Muscle layer of colon (tissue), 2 donors: ENCODE data around the gene IGLON5.

Source experiments
- H3K27ac ChIP-seq: one replicate; pipeline ENCODE4 v1.7.0; 2013; ENCODE audit warnings: low read depth, mild to moderate bottlenecking, low read length, moderate library complexity
- H3K27me3 ChIP-seq, 2 donors: one replicate each; pipeline ENCODE4 v1.7.0; 2013; ENCODE audit warnings: low read length in 2 of 2, mild to moderate bottlenecking in 2 of 2; ENCODE audit not compliant: insufficient read depth in 2 of 2, control insufficient read depth in 1 of 2
- H3K36me3 ChIP-seq: one replicate; pipeline ENCODE4 v1.7.0; 2013; ENCODE audit warnings: mild to moderate bottlenecking, low read length; ENCODE audit not compliant: insufficient read depth
- H3K4me1 ChIP-seq: one replicate; pipeline ENCODE4 v1.7.0; 2013; ENCODE audit warnings: mild to moderate bottlenecking, low read length; ENCODE audit not compliant: insufficient read depth
- H3K4me3 ChIP-seq, 2 donors: one replicate each; pipeline ENCODE4 v1.7.0; 2013; ENCODE audit warnings: low read length in 2 of 2, low read depth in 1 of 2, mild to moderate bottlenecking in 1 of 2, moderate library complexity in 1 of 2
- H3K9ac ChIP-seq: one replicate; pipeline ENCODE4 v1.7.0; 2013; ENCODE audit warnings: low read length
- H3K9me3 ChIP-seq: one replicate; pipeline ENCODE4 v1.7.0; 2013; ENCODE audit warnings: mild to moderate bottlenecking, low read length
- donor health status: abdominal sarcoma.
- donor health status: Adenocarcinoma of cecum.

The IGLON5 gene

DNA sequence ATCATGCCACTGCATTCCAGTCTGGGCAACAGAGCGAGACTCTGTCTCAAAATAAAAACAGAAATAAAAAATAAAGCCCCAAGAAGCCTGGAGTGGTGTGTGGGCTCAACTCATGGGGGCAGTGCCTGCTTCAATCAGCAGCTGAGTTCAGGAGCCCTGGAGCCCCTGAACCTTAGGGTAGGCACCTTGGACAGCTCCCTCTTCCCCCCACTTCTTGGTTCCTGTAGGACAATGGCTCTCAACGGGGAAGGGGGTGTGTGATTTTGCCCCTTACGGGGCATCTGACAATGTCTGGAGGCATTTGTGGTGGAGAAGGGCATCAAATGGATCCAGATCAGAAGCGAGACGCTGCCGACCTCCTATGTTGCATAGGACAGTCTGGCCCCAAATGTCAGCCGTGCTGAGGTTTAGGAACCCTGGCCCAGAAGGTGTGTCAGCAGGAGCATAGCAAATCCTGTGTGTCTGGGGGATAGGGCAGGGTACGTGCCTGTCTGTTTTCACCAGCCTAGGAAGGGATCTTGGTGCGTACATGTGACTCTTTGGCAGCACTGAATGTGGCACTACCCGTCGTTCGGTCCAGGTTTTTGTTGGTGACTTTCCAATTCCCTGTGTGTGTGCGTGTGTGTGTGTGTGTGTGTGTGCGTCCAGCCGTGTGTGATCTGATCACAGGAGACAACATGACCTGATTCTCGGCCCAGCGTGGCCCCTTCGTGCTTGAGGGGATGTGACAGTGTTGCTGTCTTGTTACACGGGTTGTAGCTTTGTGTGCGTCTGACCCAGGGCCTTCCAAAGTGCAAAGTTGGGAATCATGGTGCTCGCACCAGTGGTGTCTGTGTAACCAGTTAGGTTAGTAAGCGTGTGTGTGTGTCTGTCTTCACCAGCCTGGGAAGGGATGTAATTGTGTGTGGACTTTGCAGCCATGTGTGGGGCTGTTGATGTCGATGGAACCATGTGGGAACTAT lies 7.5 kb downstream of the IGLON5 start:
- peaks cover 3% of the 10 kb centered on the region for H3K9me3 ChIP-seq

DNA sequence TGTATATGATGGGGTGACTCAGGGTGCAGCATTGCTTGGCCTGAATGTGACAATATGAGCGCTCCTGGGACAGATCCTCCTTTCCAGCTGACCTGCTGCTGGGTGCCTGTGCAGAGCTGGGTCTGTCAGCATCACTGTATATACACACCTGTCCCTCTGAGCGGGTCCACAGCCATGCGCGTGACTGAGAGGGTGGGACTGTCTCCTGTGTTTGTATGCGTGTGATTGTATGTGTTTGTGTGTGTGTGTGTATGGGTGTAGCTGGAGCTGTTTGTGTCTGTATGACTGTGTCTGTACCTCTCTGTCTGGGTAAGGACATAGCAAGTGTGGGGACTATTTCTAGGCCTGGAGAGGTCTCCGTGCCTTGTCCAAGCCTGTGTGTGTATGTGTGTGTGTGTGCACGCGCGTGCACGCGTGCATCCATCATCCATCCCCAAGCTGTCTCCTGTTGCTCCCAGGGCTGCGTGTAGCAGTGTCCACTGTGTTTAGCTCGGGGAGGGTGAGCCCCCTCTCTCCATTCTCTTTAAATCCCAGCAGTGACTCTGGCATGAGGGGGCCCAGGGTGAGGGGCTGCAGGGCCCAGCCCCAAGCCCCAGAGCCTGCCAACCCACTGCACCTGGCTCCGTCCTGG lies 8.3 kb downstream of the IGLON5 start:
- H3K4me1 ChIP-seq = no peaks in the 10 kb centered on the region
- H3K27ac ChIP-seq = no peak overlapping the region
- no peaks in the 10 kb centered on the region for H3K9me3 ChIP-seq
- no peak overlapping the region for H3K9ac ChIP-seq
- H3K36me3 ChIP-seq = no peaks in the 10 kb centered on the region
- H3K27me3 ChIP-seq = peaks cover 0 to 9% of the 10 kb centered on the region in 2 donors
- H3K4me3 ChIP-seq = no peak overlapping the region

More for the DNA sequence above, 7.5 kb downstream of the IGLON5 start:
- Histone ChIP-seq H3K4me3 (no peak overlapping the region), H3K36me3 (no peaks in the 10 kb centered on the region), H3K4me1 (no peaks in the 10 kb centered on the region), H3K9ac (no peak overlapping the region), H3K27ac (no peak overlapping the region), H3K27me3 (peaks cover 0 to 10% of the 10 kb centered on the region in 2 donors)

- Histone ChIP-seq H3K36me3 (no peaks in the 10 kb centered on the region), H3K9ac (no peak overlapping the region), H3K27me3 (peaks cover 0 to 7% of the 10 kb centered on the region in 2 donors), H3K9me3 (no peaks in the 10 kb centered on the region), H3K4me3 (no peak overlapping the region), H3K4me1 (no peaks in the 10 kb centered on the region), H3K27ac (no peak overlapping the region)
These were observed 8.8 kb downstream of the IGLON5 start for GRCh38 chr19:51320280-51320657.

- Histone ChIP-seq H3K9ac (no peak overlapping the region), H3K27ac (no peak overlapping the region), H3K36me3 (no peaks in the 10 kb centered on the region), H3K27me3 (peaks cover 0 to 20% of the 10 kb centered on the region in 2 donors), H3K4me1 (no peaks in the 10 kb centered on the region), H3K4me3 (no peak overlapping the region), H3K9me3 (no peaks in the 10 kb centered on the region)
These were observed 10.4 kb downstream of the IGLON5 start for GRCh38 chr19:51321799-51322198.

DNA sequence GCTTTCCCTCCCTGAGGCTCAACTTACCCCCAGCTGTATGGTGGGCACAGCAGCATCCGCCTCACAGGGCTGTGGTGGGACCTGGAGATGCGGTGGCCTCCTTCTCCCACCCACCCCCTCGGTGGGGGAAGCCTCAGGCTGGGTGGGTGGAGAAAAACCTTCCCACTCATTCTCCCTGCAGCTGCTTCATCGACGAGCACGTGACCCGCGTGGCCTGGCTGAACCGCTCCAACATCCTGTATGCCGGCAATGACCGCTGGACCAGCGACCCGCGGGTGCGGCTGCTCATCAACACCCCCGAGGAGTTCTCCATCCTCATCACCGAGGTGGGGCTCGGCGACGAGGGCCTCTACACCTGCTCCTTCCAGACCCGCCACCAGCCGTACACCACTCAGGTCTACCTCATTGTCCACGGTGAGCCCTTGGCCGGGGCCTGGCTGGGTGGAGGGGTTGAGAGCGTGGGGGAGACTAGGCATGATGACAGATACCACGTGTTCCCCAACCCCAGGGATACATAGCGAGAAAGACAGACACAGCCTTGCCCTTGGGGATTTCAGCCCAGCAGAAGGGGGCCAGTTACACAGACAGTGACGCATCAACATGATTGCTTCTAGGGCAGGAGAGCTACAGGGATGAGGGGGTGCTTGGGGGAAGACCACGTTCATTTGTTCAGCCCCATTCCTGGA lies 12.2 kb downstream of the IGLON5 start:
- Histone ChIP-seq H3K4me3 (no peak overlapping the region), H3K4me1 (no peaks in the 10 kb centered on the region), H3K27ac (no peak overlapping the region), H3K9ac (no peak overlapping the region), H3K9me3 (no peaks in the 10 kb centered on the region), H3K36me3 (no peaks in the 10 kb centered on the region), H3K27me3 (peaks cover 3 to 35% of the 10 kb centered on the region in 2 donors)

GRCh38 chr19:51324167-51324481 lies 12.7 kb downstream of the IGLON5 start:
- peaks cover 3 to 40% of the 10 kb centered on the region in 2 donors for H3K27me3 ChIP-seq
- H3K9ac ChIP-seq = no peak overlapping the region
- no peaks in the 10 kb centered on the region for H3K4me1 ChIP-seq
- no peaks in the 10 kb centered on the region for H3K9me3 ChIP-seq
- no peak overlapping the region for H3K4me3 ChIP-seq
- no peak overlapping the region for H3K27ac ChIP-seq
- H3K36me3 ChIP-seq = no peaks in the 10 kb centered on the region

DNA sequence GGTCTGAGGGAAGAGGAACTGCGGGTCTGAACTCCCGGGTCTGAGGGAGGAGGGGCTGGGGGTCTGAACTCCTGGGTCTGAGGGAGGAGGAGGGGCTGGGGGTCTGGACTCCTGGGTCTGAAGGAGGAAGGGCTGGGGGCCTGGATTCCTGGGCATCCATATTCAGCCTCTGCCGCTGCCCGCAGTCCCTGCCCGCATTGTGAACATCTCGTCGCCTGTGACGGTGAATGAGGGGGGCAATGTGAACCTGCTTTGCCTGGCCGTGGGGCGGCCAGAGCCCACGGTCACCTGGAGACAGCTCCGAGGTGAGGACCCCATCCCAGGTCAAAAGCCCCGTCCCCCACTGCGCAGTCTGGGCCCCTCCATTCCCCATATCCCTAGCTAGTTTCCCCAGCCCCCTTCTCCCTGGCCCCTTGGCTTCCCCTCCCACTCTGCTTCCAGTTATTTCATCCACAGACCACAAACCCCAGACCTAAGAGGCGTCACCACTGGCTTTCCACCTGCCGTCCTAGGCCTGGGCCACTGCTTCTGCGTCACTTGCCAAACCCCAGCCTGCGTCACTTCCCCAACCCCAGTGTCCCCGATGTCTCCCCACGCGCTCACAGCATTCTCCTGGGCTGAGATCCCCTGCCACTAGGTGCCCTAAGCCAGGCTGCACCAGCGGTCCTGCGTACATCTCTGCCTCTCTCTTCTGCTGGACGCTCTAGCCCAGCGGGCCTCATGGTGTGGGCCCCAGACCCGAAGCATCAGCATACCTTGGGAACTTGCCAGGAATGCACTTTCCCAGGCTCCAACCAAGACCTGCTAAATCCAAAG lies 13.9 kb downstream of the IGLON5 start:
- no peaks in the 10 kb centered on the region for H3K36me3 ChIP-seq
- no peaks in the 10 kb centered on the region for H3K9me3 ChIP-seq
- H3K4me3 ChIP-seq = no peak overlapping the region
- H3K4me1 ChIP-seq = no peaks in the 10 kb centered on the region
- H3K9ac ChIP-seq = no peak overlapping the region
- peaks cover 3 to 46% of the 10 kb centered on the region in 2 donors for H3K27me3 ChIP-seq
- no peak overlapping the region for H3K27ac ChIP-seq

DNA sequence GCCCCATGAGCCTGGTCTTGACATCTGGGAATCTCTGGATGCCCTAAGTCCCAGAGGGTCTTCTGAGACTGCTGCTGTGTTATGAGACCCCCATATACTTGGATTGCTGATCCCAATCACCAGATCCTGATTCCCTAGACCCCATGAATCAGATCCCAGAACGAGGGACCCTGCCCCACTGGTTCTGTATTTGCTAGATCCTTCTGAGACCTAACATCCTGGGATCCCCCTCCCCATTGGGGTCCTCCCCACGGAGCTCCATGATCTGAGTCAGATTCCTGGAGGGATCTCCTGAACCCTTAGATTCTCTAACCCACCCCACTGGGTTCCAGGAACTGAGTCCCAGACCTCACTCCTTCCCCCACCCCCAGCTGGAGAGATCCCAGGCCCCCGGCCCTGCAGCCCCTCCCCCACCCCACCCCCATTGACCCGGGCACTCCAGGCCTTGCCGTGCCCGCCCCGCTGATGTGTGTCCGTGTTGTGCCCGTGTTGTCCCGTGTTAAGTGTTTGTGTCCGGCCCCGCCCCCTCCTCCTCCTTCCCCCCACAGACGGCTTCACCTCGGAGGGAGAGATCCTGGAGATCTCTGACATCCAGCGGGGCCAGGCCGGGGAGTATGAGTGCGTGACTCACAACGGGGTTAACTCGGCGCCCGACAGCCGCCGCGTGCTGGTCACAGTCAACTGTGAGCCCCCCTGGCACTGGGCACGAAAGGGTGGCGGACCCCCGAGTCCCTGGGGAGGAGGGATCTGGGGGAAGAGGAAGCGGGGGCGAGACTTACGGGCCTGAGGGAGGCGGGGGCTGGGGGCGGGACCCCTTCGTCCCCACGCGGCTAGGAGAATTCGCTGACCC lies 15.0 kb downstream of the IGLON5 start:
- Histone ChIP-seq H3K27me3 (peaks cover 3 to 46% of the 10 kb centered on the region in 2 donors), H3K9ac (no peak overlapping the region), H3K4me3 (no peak overlapping the region), H3K4me1 (no peaks in the 10 kb centered on the region), H3K36me3 (no peaks in the 10 kb centered on the region), H3K9me3 (no peaks in the 10 kb centered on the region), H3K27ac (no peak overlapping the region)

DNA sequence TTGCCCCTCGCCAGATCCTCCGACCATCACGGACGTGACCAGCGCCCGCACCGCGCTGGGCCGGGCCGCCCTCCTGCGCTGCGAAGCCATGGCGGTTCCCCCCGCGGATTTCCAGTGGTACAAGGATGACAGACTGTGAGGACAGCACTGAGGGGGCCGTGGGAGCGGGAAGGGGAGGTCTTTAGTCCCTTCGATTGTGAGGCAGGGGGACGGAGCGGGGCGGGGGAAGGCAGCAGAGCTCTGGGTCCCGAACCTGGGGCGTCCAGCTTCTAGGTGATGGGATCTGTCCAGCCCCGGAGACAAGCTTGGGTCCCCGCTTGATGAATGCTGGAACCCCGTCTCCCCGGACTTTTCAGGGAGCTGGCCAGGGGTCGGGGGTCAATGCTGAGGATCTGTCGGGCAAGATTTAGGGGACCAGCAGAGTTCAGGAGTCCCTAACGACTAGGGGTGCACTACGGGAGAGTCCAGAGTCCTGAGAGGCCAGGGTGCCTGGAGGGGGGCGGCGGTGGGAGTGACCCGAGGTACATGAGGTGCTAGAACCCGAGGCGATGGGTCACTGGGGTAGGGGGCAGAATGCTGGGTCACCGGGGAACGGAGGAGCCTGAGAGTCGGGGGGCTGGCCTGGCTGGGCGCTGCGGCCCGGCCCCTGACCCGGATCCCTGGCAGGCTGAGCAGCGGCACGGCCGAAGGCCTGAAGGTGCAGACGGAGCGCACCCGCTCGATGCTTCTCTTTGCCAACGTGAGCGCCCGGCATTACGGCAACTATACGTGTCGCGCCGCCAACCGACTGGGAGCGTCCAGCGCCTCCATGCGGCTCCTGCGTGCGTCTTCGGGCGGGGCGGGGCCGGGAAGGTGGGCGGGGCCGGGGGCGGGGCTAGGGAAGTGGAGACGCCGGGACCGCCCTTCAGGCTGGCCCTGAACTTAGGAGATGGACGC lies 15.9 kb downstream of the IGLON5 start:
- Histone ChIP-seq H3K4me1 (no peaks in the 10 kb centered on the region), H3K27ac (no peak overlapping the region), H3K27me3 (peaks cover 3 to 46% of the 10 kb centered on the region in 2 donors), H3K9ac (no peak overlapping the region), H3K4me3 (no peak overlapping the region), H3K9me3 (no peaks in the 10 kb centered on the region), H3K36me3 (no peaks in the 10 kb centered on the region)

- no peaks in the 10 kb centered on the region for H3K4me1 ChIP-seq
- no peaks in the 10 kb centered on the region for H3K36me3 ChIP-seq
- H3K27ac ChIP-seq = no peak overlapping the region
- H3K9ac ChIP-seq = no peak overlapping the region
- H3K4me3 ChIP-seq = no peak overlapping the region
- H3K9me3 ChIP-seq = no peaks in the 10 kb centered on the region
- peaks cover 3 to 43% of the 10 kb centered on the region in 2 donors for H3K27me3 ChIP-seq
These were observed 18.0 kb downstream of the IGLON5 start for GRCh38 chr19:51329411-51329810.
